ENCODE data around the gene PPP1R3C.

Gene PPP1R3C

DNA sequence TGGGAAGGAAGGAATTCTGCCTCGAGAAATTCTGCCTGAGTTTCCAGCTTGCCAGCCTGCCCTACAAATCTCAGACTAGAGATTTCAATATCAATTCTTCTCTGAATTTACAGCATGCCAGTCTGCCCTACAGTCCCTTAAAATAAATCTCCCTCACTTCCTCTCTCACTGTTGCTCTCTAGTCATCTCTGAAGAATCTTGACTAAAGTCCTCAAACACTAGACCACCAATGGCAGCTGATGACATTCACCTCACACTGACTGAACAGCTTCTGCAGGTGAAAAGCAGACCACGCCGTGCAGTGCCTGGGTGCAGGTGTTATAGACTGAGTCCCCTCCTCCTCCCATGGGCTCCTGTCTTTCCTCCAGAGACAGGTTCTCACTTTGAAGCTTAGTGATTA is 30.4 kb downstream of the PPP1R3C start:
- DNase-seq (no peak), ATAC-seq (ENCODE audit: insufficient read depth, low read depth) (no peak)
- no peak overlapping the region for H3K27ac ChIP-seq (ENCODE audit: low read length)
- no peak overlapping the region for H3K9ac ChIP-seq (ENCODE audit: low read depth, low read length)
- TF ChIP-seq, protein P1, sequence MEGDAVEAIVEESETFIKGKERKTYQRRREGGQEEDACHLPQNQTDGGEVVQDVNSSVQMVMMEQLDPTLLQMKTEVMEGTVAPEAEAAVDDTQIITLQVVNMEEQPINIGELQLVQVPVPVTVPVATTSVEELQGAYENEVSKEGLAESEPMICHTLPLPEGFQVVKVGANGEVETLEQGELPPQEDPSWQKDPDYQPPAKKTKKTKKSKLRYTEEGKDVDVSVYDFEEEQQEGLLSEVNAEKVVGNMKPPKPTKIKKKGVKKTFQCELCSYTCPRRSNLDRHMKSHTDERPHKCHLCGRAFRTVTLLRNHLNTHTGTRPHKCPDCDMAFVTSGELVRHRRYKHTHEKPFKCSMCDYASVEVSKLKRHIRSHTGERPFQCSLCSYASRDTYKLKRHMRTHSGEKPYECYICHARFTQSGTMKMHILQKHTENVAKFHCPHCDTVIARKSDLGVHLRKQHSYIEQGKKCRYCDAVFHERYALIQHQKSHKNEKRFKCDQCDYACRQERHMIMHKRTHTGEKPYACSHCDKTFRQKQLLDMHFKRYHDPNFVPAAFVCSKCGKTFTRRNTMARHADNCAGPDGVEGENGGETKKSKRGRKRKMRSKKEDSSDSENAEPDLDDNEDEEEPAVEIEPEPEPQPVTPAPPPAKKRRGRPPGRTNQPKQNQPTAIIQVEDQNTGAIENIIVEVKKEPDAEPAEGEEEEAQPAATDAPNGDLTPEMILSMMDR (IDR thresholded peaks at IDR 0.05; ENCODE audit: borderline replicate concordance, extremely low read depth, low read length, poor library complexity, severe bottlenecking): no peak
- no peak for TF ChIP-seq EZH2 (IDR thresholded peaks at IDR 0.05; ENCODE audit: borderline replicate concordance, low read depth, low read length, severe bottlenecking)
- H4K20me1 ChIP-seq (ENCODE audit: insufficient read depth, low read length): no peaks in the 10 kb centered on the region
- H3K4me1 ChIP-seq (ENCODE audit: insufficient read depth, low read length): no peaks in the 10 kb centered on the region
- H3K4me3 ChIP-seq (ENCODE audit: low read depth in 1 of 2, low read length in 2 of 2): no peak overlapping the region
- no peak overlapping the region for H3K4me2 ChIP-seq (ENCODE audit: insufficient read depth, low read length)
- peaks cover 5% of the 10 kb centered on the region for H3K27me3 ChIP-seq (ENCODE audit: insufficient read depth, low read length, poor library complexity)
- H3K36me3 ChIP-seq (ENCODE audit: insufficient read depth, low read length): no peaks in the 10 kb centered on the region
- no peaks in the 10 kb centered on the region for H3K79me2 ChIP-seq (ENCODE audit: insufficient read depth, low read length)
- H2AFZ ChIP-seq (ENCODE audit: low read depth, low read length): no peak overlapping the region
- no peaks in the 10 kb centered on the region for H3K9me3 ChIP-seq (ENCODE audit: insufficient read depth, low read length, severe bottlenecking)

DNA sequence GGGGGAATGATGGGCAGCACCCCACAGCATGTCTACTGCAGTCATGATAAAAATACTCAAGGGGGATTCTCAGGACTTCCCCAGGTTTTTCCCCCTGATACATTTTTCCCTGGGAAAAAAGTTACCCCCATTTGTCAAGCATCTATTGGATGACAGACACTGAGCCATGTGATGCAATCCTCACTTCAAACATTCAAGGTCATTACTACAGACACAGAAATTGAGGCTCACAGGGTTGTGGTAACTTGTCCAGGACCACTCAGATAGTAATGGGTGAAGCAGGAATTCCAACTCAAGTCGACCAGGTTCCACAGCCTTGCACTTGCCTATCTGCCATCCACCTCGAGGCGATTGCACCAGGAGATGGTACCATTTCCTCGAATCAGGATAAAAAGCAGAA is 31.7 kb downstream of the PPP1R3C start:
- H3K4me1 ChIP-seq (ENCODE audit: insufficient read depth, low read length): no peaks in the 10 kb centered on the region
- no peaks in the 10 kb centered on the region for H3K9me3 ChIP-seq (ENCODE audit: insufficient read depth, low read length, severe bottlenecking)
- H2AFZ ChIP-seq (ENCODE audit: low read depth, low read length): no peak overlapping the region
- H3K9ac ChIP-seq (ENCODE audit: low read depth, low read length): no peak overlapping the region
- no peak overlapping the region for H3K27ac ChIP-seq (ENCODE audit: low read length)
- H3K79me2 ChIP-seq (ENCODE audit: insufficient read depth, low read length): no peaks in the 10 kb centered on the region
- ATAC-seq (ENCODE audit: insufficient read depth, low read depth) (no peak), DNase-seq (no peak)
- peaks cover 16% of the 10 kb centered on the region for H3K27me3 ChIP-seq (ENCODE audit: insufficient read depth, low read length, poor library complexity)
- no peaks in the 10 kb centered on the region for H4K20me1 ChIP-seq (ENCODE audit: insufficient read depth, low read length)
- TF ChIP-seq, protein P1 (IDR thresholded peaks at IDR 0.05; ENCODE audit: borderline replicate concordance, extremely low read depth, low read length, poor library complexity, severe bottlenecking): no peak
- TF ChIP-seq EZH2 (IDR thresholded peaks at IDR 0.05; ENCODE audit: borderline replicate concordance, low read depth, low read length, severe bottlenecking): no peak
- no peak overlapping the region for H3K4me3 ChIP-seq (ENCODE audit: low read depth in 1 of 2, low read length in 2 of 2)
- no peaks in the 10 kb centered on the region for H3K36me3 ChIP-seq (ENCODE audit: insufficient read depth, low read length)
- no peak overlapping the region for H3K4me2 ChIP-seq (ENCODE audit: insufficient read depth, low read length)

DNA sequence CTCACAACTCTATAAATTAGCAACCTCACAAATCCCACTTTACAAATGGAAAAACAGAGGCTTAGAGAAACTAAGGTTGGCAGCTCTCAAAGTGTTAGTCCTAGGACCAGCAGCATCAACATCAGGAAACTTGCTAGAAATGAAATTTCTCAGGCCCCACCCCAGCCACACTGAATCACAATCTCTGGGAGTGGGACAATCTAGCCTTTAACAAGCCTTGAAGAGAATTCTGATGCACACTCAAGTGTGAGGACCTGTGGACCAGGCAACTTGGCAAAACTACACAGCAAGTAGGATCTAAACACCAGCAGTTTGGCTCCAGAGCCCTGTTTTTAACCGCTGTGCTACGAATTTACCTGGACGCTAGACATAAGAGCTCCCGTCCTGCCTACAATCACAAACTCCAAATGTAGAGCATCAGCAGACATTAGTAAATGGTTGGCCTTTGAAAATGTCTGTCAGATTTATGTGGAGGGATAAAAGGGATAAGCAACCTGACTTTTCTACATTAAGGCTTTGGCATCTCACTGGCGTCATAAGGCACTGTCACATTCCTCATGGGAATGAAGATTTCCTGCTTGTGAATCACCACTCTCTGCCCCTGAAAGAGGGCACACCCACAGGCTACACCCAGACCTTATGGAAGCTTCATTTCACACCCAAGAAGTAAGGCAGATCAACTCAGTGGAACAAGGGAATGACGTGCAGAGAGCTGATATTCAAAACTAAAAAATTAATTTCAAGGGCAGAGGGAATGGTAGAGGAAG is 34.5 kb downstream of the PPP1R3C start:
- Histone ChIP-seq H3K4me2 (ENCODE audit: insufficient read depth, low read length) (no peak overlapping the region), H3K27ac (ENCODE audit: low read length) (no peak overlapping the region), H3K4me3 (ENCODE audit: low read depth in 1 of 2, low read length in 2 of 2) (no peak overlapping the region), H3K4me1 (ENCODE audit: insufficient read depth, low read length) (no peaks in the 10 kb centered on the region), H3K27me3 (ENCODE audit: insufficient read depth, low read length, poor library complexity) (peaks cover 37% of the 10 kb centered on the region), H3K79me2 (ENCODE audit: insufficient read depth, low read length) (no peaks in the 10 kb centered on the region), H2AFZ (ENCODE audit: low read depth, low read length) (no peak overlapping the region), H4K20me1 (ENCODE audit: insufficient read depth, low read length) (no peaks in the 10 kb centered on the region), H3K36me3 (ENCODE audit: insufficient read depth, low read length) (no peaks in the 10 kb centered on the region), H3K9me3 (ENCODE audit: insufficient read depth, low read length, severe bottlenecking) (no peaks in the 10 kb centered on the region), H3K9ac (ENCODE audit: low read depth, low read length) (no peak overlapping the region)
- DNase-seq (no peak), ATAC-seq (ENCODE audit: insufficient read depth, low read depth) (no peak)
- TF ChIP-seq, protein P1 (IDR thresholded peaks at IDR 0.05; ENCODE audit: borderline replicate concordance, extremely low read depth, low read length, poor library complexity, severe bottlenecking): no peak
- TF ChIP-seq EZH2 (IDR thresholded peaks at IDR 0.05; ENCODE audit: borderline replicate concordance, low read depth, low read length, severe bottlenecking): no peak
